ENCODE measurements around the gene GLB1L3. TPM values are rescaled to one million over a fixed set of nuclear protein-coding genes. Genes with fewer than 3 reads are reported as not detected.
"Not testable (repeated sequence)": the region's sequence is repeated elsewhere in the genome, so short reads cannot be mapped to it uniquely, and the experiment has no call there.

Gene GLB1L3
- total RNA-seq, 2 experiments from 2014 or later, result 7.1 to 8.6 TPM

DNA sequence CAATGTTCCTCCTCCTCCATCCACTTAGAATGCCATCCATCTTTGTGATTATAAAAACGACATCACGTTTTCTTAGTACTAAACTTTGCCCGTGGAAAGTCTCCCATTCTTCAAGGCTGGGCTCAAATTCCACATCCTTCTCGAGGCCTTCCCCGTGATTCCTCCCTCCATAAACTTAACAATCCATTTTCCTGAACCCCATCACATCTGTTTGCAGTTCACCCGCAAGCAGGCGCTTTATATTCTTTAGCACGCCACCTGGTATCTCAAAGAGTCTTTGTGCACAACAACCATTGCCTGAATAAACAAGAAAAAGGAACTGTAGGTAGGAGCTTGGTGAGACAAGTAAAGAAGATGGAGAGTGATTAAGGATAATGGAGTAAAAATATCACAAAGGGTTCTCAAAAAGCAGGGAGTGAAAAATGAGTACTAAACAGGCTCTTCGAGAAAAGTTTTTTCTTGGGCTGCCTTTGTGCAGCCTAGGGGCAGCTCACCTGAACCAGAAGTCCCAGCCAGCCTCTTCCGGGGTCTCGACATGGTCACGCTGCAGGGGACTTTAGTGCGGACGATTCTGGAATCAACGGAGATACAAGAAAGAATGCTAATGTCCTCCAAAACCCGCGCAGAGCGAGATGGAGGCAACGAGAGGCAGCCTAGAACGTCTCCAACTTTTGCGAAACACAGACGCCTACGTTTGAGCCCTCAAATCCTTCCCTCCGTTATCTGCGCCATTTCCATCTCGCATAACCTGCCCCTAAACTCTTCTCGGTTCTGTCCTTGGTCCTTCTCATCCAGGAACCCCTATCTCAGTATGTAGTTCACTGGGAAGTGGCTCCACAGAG, 23.6 kb upstream of the GLB1L3 start:
- DNase-seq, result peak; percentile 47
- intact Hi-C loops (cut with micrococcal nuclease), result loop anchor here (1.0 to 5.0 kb wide), 6 partner anchors 23 to 324 kb away; partner anchors contain the start of genes GLB1L2 and VPS26B
- ChIA-PET POLR2A (interaction anchor here (0.7 to 7.9 kb wide), 4 partner anchors 18 to 28 kb away, joined by 3 to 67 read pairs (median 5); partner anchors contain the start of genes GLB1L3, NCAPD3 and VPS26B), CTCF (interaction anchor here (2.3 to 5.0 kb wide), 4 partner anchors 10 to 28 kb away, joined by 8 to 32 read pairs (median 16); partner anchors contain the start of genes GLB1L3, NCAPD3 and VPS26B)
- no peaks in the 10 kb centered on the region for H3K27me3 Mint-ChIP-seq
- peaks cover 41% of the 10 kb centered on the region for H3K4me1 Mint-ChIP-seq (ENCODE audit: low read depth)
- peak overlapping the region; percentile 89 for H3K27ac Mint-ChIP-seq
- peak overlapping the region; percentile 89 for H3K4me3 Mint-ChIP-seq
- H3K36me3 Mint-ChIP-seq, result peaks cover 17% of the 10 kb centered on the region
- H3K9me3 Mint-ChIP-seq, result no peaks in the 10 kb centered on the region

- Mint-ChIP-seq H3K4me3 (peak within 1 kb of the TSS; percentile 89), H3K27me3 (no peaks in the 10 kb centered on the region), H3K9me3 (no peaks in the 10 kb centered on the region), H3K36me3 (peaks cover 13% of the 10 kb centered on the region), H3K27ac (peak within 1 kb of the TSS; percentile 89), H3K4me1 (ENCODE audit: low read depth) (peaks cover 40% of the 10 kb centered on the region)
- intact Hi-C loops (cut with micrococcal nuclease), result loop anchor here (1.0 to 5.0 kb wide), 6 partner anchors 22 to 325 kb away; partner anchors contain the start of genes GLB1L2 and VPS26B
- CTCF ChIA-PET, result interaction anchor here (0.6 to 5.0 kb wide), 7 partner anchors 9 to 47 kb away, joined by 3 to 32 read pairs (median 6); partner anchors contain the start of genes GLB1L3, NCAPD3 and VPS26B
- DNase-seq, result peak; percentile 97
- POLR2A ChIA-PET, result interaction anchor here (0.9 to 7.9 kb wide), 4 partner anchors 19 to 29 kb away, joined by 4 to 67 read pairs (median 6); partner anchors contain the start of genes GLB1L3, NCAPD3 and VPS26B
Measured at GRCh38 chr11:134253188-134253993, 22.8 kb upstream of the GLB1L3 start, which contains the start of the genes ACAD8 and THYN1. Gene ACAD8 (plus strand): TSS chr11:134253568. CDS start chr11:134253601, 33 bp downstream. Gene THYN1 (minus strand): TSS chr11:134253352. CDS start chr11:134252882, 470 bp downstream.

DNA sequence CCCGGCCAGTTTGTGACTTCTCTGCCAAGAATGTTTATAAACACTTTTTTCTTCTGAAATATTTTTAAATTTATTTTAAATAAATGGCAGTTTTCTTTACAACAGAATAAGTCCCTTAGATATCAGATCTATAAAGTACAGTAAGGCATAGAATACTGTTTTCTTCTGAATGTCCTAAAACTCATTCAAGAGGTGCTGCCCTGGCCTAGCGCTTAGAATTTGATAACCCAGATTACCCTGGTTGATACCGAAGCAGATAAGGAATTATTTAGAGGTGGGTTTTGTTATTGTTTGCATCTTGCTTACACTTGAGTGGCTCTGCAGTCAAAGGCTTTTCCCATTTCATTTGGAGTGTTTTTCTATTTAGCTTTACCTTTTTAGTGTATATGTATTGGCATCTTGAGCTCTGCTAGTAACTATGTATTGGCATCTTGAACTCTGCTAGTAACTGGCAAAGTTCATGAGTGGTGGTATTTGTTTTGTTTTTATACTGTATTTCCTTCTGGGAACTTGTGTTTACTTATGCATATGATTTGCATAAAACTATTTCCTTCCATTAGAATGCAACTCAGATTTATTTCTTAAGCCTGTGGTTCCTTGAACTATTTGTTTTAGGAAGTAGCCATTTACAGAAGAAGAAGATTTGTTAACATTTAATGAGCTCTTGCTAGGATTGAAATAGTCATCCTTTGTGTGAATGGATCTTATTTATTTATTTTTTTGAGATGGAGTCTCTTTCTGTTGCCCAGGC, 21.6 kb upstream of the GLB1L3 start:
- POLR2A ChIA-PET, result interaction anchor here (7.9 kb wide), 1 partner anchor 30 kb away, joined by 67 read pairs; the partner anchor contains the start of genes NCAPD3 and VPS26B
- no peaks in the 10 kb centered on the region for H3K27me3 Mint-ChIP-seq
- peak overlapping the region; percentile 89 for H3K4me3 Mint-ChIP-seq
- H3K9me3 Mint-ChIP-seq, result no peaks in the 10 kb centered on the region
- peaks cover 12% of the 10 kb centered on the region for H3K36me3 Mint-ChIP-seq
- H3K27ac Mint-ChIP-seq, result no peak overlapping the region
- CTCF ChIA-PET, result interaction anchor here (1.0 to 5.0 kb wide), 7 partner anchors 8 to 326 kb away, joined by 3 to 32 read pairs (median 6); partner anchors contain the start of genes GLB1L3, NCAPD3 and VPS26B
- peaks cover 29% of the 10 kb centered on the region for H3K4me1 Mint-ChIP-seq (ENCODE audit: low read depth)
- no peak for DNase-seq
- intact Hi-C loops (cut with micrococcal nuclease), result loop anchor here (5.0 kb wide), 1 partner anchor 307 kb away; no protein-coding TSS in a partner anchor

GRCh38 chr11:134255184-134255561, 21.0 kb upstream of the GLB1L3 start:
- H3K9me3 Mint-ChIP-seq; H3K27me3 Mint-ChIP-seq; intact Hi-C loops (cut with micrococcal nuclease); H3K4me3 Mint-ChIP-seq; DNase-seq; H3K27ac Mint-ChIP-seq: not testable (repeated sequence)
- ChIA-PET CTCF (interaction anchor here (1.0 to 4.6 kb wide), 5 partner anchors 11 to 327 kb away, joined by 3 to 20 read pairs (median 5); partner anchors contain the start of gene GLB1L3), POLR2A (interaction anchor here (7.9 kb wide), 1 partner anchor 30 kb away, joined by 67 read pairs; the partner anchor contains the start of genes NCAPD3 and VPS26B)
- Mint-ChIP-seq H3K36me3 (peaks cover 12% of the 10 kb centered on the region), H3K4me1 (ENCODE audit: low read depth) (peaks cover 29% of the 10 kb centered on the region)

- POLR2A ChIA-PET, result no interaction called here
- H3K27me3 Mint-ChIP-seq, result no peaks in the 10 kb centered on the region
Measured at GRCh38 chr11:134257101-134257500, 19.1 kb upstream of the GLB1L3 start.

GRCh38 chr11:134258577-134258976, 17.6 kb upstream of the GLB1L3 start:
- POLR2A ChIA-PET, result no interaction called here
- CTCF ChIA-PET, result no interaction called here
- peaks cover 13% of the 10 kb centered on the region for H3K36me3 Mint-ChIP-seq
- no peak overlapping the region for H3K27ac Mint-ChIP-seq
- DNase-seq, result no peak
- peaks cover 14% of the 10 kb centered on the region for H3K4me1 Mint-ChIP-seq (ENCODE audit: low read depth)
- intact Hi-C loops (cut with micrococcal nuclease), result no loop called here
- no peak overlapping the region for H3K4me3 Mint-ChIP-seq
- H3K27me3 Mint-ChIP-seq, result no peaks in the 10 kb centered on the region
- H3K9me3 Mint-ChIP-seq, result no peaks in the 10 kb centered on the region

More at GRCh38 chr11:134257101-134257500, 19.1 kb upstream of the GLB1L3 start:
- H3K4me3 Mint-ChIP-seq, result no peak overlapping the region
- H3K27ac Mint-ChIP-seq, result no peak overlapping the region
- peaks cover 12% of the 10 kb centered on the region for H3K36me3 Mint-ChIP-seq
- DNase-seq, result no peak
- intact Hi-C loops (cut with micrococcal nuclease), result no loop called here
- no peaks in the 10 kb centered on the region for H3K9me3 Mint-ChIP-seq
- H3K4me1 Mint-ChIP-seq (ENCODE audit: low read depth), result peaks cover 19% of the 10 kb centered on the region
- CTCF ChIA-PET, result interaction anchor here (1.1 kb wide), 1 partner anchor 19 kb away, joined by 3 read pairs; no protein-coding TSS in a partner anchor

DNA sequence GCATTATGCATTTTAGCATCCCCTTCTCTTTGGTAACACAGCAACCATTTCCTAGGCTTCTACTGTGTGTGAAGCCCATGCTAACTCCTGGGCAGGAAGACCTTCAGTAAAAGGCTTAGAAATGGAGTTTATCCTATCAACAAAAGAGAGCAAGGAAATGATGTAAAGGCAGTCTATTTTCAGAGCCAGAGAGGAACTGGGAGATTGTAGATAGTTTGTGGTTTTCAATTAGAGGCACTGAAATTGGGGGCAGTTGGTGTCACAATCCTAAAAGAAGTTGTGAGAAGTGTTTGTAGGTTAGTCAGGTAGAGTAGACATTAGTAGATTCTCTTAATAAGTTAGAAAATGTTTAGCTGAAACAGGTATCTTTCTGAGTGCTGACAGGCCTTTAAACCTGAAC, 15.7 kb upstream of the GLB1L3 start:
- DNase-seq, result no peak
- POLR2A ChIA-PET, result interaction anchor here (1.2 kb wide), 1 partner anchor 11 kb away, joined by 4 read pairs; no protein-coding TSS in a partner anchor
- H3K4me1 Mint-ChIP-seq (ENCODE audit: low read depth), result peaks cover 3% of the 10 kb centered on the region
- CTCF ChIA-PET, result interaction anchor here (3.2 to 3.4 kb wide), 2 partner anchors 8 to 14 kb away, joined by 26 to 32 read pairs; partner anchors contain the start of genes ACAD8, GLB1L3 and THYN1
- H3K36me3 Mint-ChIP-seq, result peaks cover 14% of the 10 kb centered on the region
- H3K27ac Mint-ChIP-seq, result no peak overlapping the region
- intact Hi-C loops (cut with micrococcal nuclease), result no loop called here
- no peak overlapping the region for H3K4me3 Mint-ChIP-seq
- no peaks in the 10 kb centered on the region for H3K27me3 Mint-ChIP-seq
- H3K9me3 Mint-ChIP-seq, result no peaks in the 10 kb centered on the region

- peaks cover 14% of the 10 kb centered on the region for H3K36me3 Mint-ChIP-seq
- no peak for DNase-seq
- POLR2A ChIA-PET, result interaction anchor here (1.2 kb wide), 1 partner anchor 12 kb away, joined by 4 read pairs; no protein-coding TSS in a partner anchor
- no peak overlapping the region for H3K4me3 Mint-ChIP-seq
- no peak overlapping the region for H3K27ac Mint-ChIP-seq
- intact Hi-C loops (cut with micrococcal nuclease), result no loop called here
- CTCF ChIA-PET, result interaction anchor here (1.5 to 3.4 kb wide), 3 partner anchors 9 to 13 kb away, joined by 9 to 32 read pairs (median 26); partner anchors contain the start of genes ACAD8, GLB1L3 and THYN1
- H3K4me1 Mint-ChIP-seq (ENCODE audit: low read depth), result no peaks in the 10 kb centered on the region
- no peaks in the 10 kb centered on the region for H3K27me3 Mint-ChIP-seq
- H3K9me3 Mint-ChIP-seq, result no peaks in the 10 kb centered on the region
Measured at GRCh38 chr11:134260983-134261382, 15.2 kb upstream of the GLB1L3 start.

- Mint-ChIP-seq H3K4me3 (no peak overlapping the region), H3K27me3 (no peaks in the 10 kb centered on the region), H3K4me1 (ENCODE audit: low read depth) (no peaks in the 10 kb centered on the region), H3K36me3 (peaks cover 14% of the 10 kb centered on the region), H3K27ac (no peak overlapping the region), H3K9me3 (no peaks in the 10 kb centered on the region)
- POLR2A ChIA-PET, result interaction anchor here (1.8 kb wide), 1 partner anchor 38 kb away, joined by 7 read pairs; the partner anchor contains the start of genes NCAPD3 and VPS26B
- DNase-seq, result peak; percentile 39
- intact Hi-C loops (cut with micrococcal nuclease), result no loop called here
- CTCF ChIA-PET, result interaction anchor here (0.6 to 3.4 kb wide), 16 partner anchors 9 to 131 kb away, joined by 3 to 32 read pairs (median 4); partner anchors contain the start of genes ACAD8, GLB1L2, GLB1L3 and NCAPD3
Measured at GRCh38 chr11:134261626-134262488, 14.3 kb upstream of the GLB1L3 start.
